RWPE2 (cell line): ENCODE measurements around the gene CGN.

Source experiments
- ATAC-seq: fragments of 200-7000 bp; cut with Tn5 transposase; 3 replicates; pipeline ENCODE4 v1.9.1; 2021; ENCODE audit warnings: low read depth
- DNase-seq: peaks from one replicate; pipeline ENCODE4 v3.0.0-alpha.2; 2020; ENCODE audit warnings: low spot score
- H3K27ac ChIP-seq: fragments of 450-650 bp; 2 replicates; pipeline ENCODE4 v1.5.1; 2017; ENCODE audit warnings: mild to moderate bottlenecking; ENCODE audit not compliant: poor library complexity, severe bottlenecking
- H3K27me3 ChIP-seq: fragments of 250-450 bp; sonication (Bioruptor Pico); 2 replicates; pipeline ENCODE4 v1.5.1; 2021; ENCODE audit warnings: mild to moderate bottlenecking, moderate library complexity; ENCODE audit not compliant: insufficient read depth, poor library complexity, severe bottlenecking
- H3K36me3 ChIP-seq: fragments of 250-450 bp; sonication (Bioruptor Pico); 2 replicates; pipeline ENCODE4 v1.5.1; 2020; ENCODE audit warnings: low read depth, mild to moderate bottlenecking, moderate library complexity
- H3K4me1 ChIP-seq: fragments of 250-450 bp; sonication (Bioruptor Pico); 2 replicates; pipeline ENCODE4 v1.5.1; 2021; ENCODE audit warnings: mild to moderate bottlenecking, moderate library complexity; ENCODE audit not compliant: insufficient read depth, poor library complexity, severe bottlenecking
- H3K4me3 ChIP-seq: fragments of 250-450 bp; sonication (Bioruptor Pico); 2 replicates; pipeline ENCODE4 v1.5.1; 2021; ENCODE audit warnings: mild to moderate bottlenecking, moderate library complexity; ENCODE audit not compliant: severe bottlenecking
- H3K9me3 ChIP-seq: fragments of 250-450 bp; sonication (Bioruptor Pico); 2 replicates; pipeline ENCODE4 v1.5.1; 2021; ENCODE audit warnings: mild to moderate bottlenecking, moderate library complexity; ENCODE audit not compliant: severe bottlenecking
- TF ChIP-seq, protein P1 (sequence below): fragments of 450-650 bp; IDR thresholded peaks from one replicate; pipeline ENCODE4 v1.5.1; 2017; ENCODE audit warnings: mild to moderate bottlenecking, moderate library complexity; ENCODE audit not compliant: poor library complexity, severe bottlenecking

The CGN gene

DNA sequence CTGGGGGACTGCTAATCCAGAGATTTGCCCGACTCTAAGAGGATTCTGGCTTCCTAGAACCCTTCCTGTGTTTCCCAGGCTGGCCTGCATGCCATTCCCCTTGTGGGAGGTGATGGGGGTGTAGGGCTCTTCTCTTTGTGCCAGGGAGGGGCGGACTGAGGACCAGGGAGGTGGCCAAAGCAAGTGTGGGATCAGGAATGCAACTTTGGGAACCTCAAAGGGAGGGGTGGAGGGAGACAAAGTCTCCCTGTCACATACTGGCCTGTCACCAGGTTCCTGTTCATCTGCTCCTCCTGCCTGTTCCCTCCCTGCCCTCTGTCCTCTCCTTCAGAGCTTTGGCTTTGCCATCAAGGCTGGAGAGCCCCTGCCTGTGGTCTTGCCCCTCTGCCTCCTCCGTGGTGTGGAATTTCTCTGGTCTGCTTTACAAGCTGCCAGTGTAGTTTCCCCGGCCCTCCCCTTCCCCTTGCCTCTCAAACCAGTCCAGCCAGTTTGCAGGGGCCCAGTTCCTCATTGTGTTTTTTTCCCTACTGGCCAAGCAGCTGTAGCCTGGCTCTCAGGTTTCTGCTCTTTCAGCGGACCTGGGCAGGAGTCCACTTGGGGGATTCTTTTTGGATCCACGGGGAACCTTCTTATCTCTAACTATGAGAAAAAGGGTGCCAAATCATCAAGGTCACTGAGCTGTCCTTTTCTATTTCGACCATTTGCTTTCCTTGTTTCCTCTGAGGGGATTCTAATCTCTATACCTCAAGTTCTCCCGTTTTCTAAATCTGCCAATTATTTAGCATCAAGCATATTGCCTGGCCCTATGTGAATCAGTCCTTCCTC lies 1.8 kb downstream of the CGN start:
- Histone ChIP-seq H3K27ac (peak overlapping the region; percentile 97), H3K4me3 (peak overlapping the region; percentile 40), H3K36me3 (no peaks in the 10 kb centered on the region), H3K4me1 (peaks cover 47% of the 10 kb centered on the region), H3K9me3 (no peaks in the 10 kb centered on the region), H3K27me3 (no peaks in the 10 kb centered on the region)
- ATAC-seq: peak; percentile 40
- peak; percentile 78 for DNase-seq
- TF ChIP-seq, protein P1, sequence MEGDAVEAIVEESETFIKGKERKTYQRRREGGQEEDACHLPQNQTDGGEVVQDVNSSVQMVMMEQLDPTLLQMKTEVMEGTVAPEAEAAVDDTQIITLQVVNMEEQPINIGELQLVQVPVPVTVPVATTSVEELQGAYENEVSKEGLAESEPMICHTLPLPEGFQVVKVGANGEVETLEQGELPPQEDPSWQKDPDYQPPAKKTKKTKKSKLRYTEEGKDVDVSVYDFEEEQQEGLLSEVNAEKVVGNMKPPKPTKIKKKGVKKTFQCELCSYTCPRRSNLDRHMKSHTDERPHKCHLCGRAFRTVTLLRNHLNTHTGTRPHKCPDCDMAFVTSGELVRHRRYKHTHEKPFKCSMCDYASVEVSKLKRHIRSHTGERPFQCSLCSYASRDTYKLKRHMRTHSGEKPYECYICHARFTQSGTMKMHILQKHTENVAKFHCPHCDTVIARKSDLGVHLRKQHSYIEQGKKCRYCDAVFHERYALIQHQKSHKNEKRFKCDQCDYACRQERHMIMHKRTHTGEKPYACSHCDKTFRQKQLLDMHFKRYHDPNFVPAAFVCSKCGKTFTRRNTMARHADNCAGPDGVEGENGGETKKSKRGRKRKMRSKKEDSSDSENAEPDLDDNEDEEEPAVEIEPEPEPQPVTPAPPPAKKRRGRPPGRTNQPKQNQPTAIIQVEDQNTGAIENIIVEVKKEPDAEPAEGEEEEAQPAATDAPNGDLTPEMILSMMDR: no peak

DNA sequence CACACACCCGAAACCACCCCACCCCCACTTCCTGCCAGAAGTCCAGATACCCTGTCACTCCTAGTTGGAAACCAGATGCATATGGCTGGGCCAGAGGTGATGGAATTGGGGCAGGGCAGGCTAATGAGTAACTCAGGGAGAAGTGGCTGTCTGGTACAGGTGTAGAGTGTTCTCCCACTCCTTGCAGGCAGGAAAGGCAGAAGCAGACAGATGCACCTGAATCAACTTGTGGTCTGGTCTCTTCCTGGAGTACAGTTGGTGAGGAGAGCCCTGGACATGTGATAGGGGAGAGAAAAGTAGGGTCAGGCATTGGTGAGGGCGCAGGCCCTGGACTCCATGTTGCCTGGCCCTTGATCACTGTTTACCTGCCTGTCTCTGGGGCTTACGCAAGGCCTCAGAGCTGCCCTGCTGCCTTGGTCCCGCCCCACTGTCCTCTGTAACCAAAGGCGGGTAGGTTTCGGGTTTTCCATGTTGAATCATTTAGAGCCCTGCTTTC lies 2.5 kb downstream of the CGN start:
- ATAC-seq: peak; percentile 64
- H3K27ac ChIP-seq: peak overlapping the region; percentile 97
- peak; percentile 91 for DNase-seq
- no peaks in the 10 kb centered on the region for H3K27me3 ChIP-seq
- no peaks in the 10 kb centered on the region for H3K36me3 ChIP-seq
- H3K4me3 ChIP-seq: no peak overlapping the region
- H3K9me3 ChIP-seq: no peaks in the 10 kb centered on the region
- TF ChIP-seq, protein P1: no peak
- H3K4me1 ChIP-seq: peaks cover 47% of the 10 kb centered on the region

DNA sequence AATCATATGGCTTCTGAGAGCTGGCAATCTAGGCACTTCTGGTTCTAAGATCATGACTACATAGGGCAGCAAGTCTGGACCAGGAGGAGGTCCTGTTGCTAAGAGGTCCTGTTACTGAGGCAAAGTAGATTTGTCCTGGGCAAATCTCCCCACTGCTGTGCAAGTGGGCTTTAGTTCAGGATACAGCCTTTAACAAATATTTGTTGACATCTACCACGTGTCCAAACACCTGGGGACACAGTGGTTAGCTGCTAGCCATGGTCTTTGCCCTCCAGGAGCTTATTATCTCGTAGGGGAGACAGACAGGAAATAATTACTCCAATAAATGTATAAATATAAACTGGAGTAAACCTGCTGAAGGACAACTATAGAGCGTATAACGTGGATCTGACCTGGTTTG lies 3.2 kb downstream of the CGN start:
- no peak overlapping the region for H3K4me3 ChIP-seq
- H3K4me1 ChIP-seq: peaks cover 47% of the 10 kb centered on the region
- TF ChIP-seq, protein P1: no peak
- H3K27ac ChIP-seq: peak overlapping the region; percentile 97
- no peaks in the 10 kb centered on the region for H3K27me3 ChIP-seq
- ATAC-seq (no peak), DNase-seq (no peak)
- H3K36me3 ChIP-seq: peaks cover 3% of the 10 kb centered on the region; the same call in 1 of the 2 replicates
- H3K9me3 ChIP-seq: no peaks in the 10 kb centered on the region

DNA sequence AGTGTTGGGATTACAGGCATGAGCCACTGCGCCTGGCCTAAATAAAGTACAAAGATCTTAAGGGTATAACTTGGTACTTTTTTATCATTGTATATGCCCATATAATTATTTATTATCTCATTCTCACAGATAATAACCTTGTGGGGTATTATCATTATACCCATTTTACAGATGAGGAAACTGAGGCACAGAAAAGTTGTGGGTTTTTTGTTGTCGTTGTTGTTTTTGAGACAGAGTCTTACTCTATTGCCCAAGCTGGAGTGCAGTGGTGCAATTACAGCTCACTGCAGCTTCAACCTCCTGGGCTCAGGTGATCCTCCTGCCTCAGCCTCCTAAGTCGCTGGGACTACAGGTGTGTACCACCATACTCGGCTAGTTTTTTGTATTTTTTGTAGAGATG lies 4.1 kb downstream of the CGN start:
- Histone ChIP-seq H3K4me3 (no peak overlapping the region), H3K27me3 (no peaks in the 10 kb centered on the region), H3K36me3 (peaks cover 8% of the 10 kb centered on the region), H3K27ac (peak overlapping the region; percentile 97), H3K4me1 (peaks cover 47% of the 10 kb centered on the region), H3K9me3 (no peaks in the 10 kb centered on the region)
- ATAC-seq (no peak), DNase-seq (no peak)
- TF ChIP-seq, protein P1: no peak

DNA sequence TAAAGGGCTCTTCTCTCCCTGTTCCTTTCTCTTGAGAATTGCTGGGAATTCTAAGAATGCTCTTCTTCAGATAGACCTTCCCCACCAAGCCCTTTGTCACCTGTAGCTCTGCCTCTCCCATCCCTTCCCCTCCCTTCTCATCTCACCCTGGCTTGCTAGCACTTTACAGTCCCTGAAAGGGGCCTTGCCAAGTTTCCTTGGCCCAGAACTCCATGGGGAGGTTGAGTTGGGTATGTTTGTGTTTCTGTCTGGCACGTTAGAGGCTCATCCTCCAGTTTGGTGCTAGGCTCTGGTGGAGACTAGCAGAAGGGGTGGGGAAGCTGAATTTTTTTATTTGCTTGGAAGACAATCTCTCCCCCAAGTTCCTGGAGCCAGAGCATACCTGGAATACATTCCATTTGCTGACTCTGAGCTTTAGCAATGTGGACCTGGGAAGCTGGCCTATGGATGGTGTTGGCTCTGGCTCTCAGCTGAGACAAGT lies 4.9 kb downstream of the CGN start:
- DNase-seq (no peak), ATAC-seq (peak; percentile 56)
- TF ChIP-seq, protein P1: no peak
- Histone ChIP-seq H3K4me3 (no peak overlapping the region), H3K36me3 (peaks cover 16% of the 10 kb centered on the region), H3K27me3 (no peaks in the 10 kb centered on the region), H3K4me1 (peaks cover 47% of the 10 kb centered on the region), H3K27ac (peak overlapping the region; percentile 97), H3K9me3 (no peaks in the 10 kb centered on the region)
